ENCODE data around the gene SLC15A1.

The SLC15A1 gene

GRCh38 chr13:98796191-98796590, 43.7 kb upstream of the SLC15A1 start:
- no peaks in the 10 kb centered on the region for H3K4me1 ChIP-seq (ENCODE audit: low read length)
- no peaks in the 10 kb centered on the region for H4K20me1 ChIP-seq (ENCODE audit: insufficient read depth, low read length)
- TF ChIP-seq EZH2 (optimal IDR thresholded peaks at IDR 0.05; ENCODE audit: low read depth, low read length) (no peak), CTCF (IDR thresholded peaks at IDR 0.05; ENCODE audit: low read length) (no peak), EZH2phosphoT487 (IDR thresholded peaks at IDR 0.05; ENCODE audit: low read length) (no peak)
- H3K9me2 ChIP-seq (replicated peaks; ENCODE audit: insufficient read depth, low read length) = no peaks in the 10 kb centered on the region
- H3K9ac ChIP-seq (ENCODE audit: low read length) = no peak overlapping the region
- H3K27ac ChIP-seq (ENCODE audit: low read length) = no peak overlapping the region
- H3K27me3 ChIP-seq (replicated peaks; ENCODE audit: insufficient read depth, low read length) = no peaks in the 10 kb centered on the region
- DNase-seq = no peak
- no peaks in the 10 kb centered on the region for H3F3A ChIP-seq (ENCODE audit: insufficient read depth, low read length)
- H3K4me2 ChIP-seq (ENCODE audit: low read depth, low read length) = no peak overlapping the region
- no peaks in the 10 kb centered on the region for H3K79me2 ChIP-seq (ENCODE audit: low read length)
- H2AFZ ChIP-seq (ENCODE audit: low read length) = no peak overlapping the region
- H3K9me3 ChIP-seq (replicated peaks; ENCODE audit: insufficient read depth, low read length) = no peaks in the 10 kb centered on the region
- H3K36me3 ChIP-seq (replicated peaks; ENCODE audit: insufficient read depth, low read length) = no peaks in the 10 kb centered on the region
- no peak overlapping the region for H3K4me3 ChIP-seq (ENCODE audit: low read length)

DNA sequence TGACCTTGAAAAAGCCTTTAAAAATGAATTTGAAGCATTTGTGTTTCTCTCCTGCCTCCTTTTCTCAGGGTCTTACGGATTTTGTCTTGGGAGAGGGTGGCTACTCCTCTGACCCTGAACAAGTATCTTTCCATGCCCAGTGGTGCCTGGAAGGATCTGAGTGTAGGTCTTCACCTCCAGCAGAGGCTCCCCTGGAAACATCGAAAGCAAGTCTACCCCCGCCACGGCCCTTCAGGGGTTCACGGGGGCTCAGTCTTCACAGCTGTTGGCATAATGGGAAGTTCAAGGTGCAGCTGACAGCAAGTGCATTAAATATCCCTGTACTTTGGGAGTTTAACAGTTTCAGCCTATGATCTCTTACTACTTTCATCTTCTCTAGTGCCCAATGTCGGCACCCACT, 42.7 kb upstream of the SLC15A1 start:
- no peak for TF ChIP-seq CTCF (IDR thresholded peaks at IDR 0.05; ENCODE audit: low read length)
- no peak for TF ChIP-seq EZH2 (optimal IDR thresholded peaks at IDR 0.05; ENCODE audit: low read depth, low read length)
- TF ChIP-seq EZH2phosphoT487 (IDR thresholded peaks at IDR 0.05; ENCODE audit: low read length) = no peak
- Histone ChIP-seq H3K27me3 (replicated peaks; ENCODE audit: insufficient read depth, low read length) (no peaks in the 10 kb centered on the region), H3K79me2 (ENCODE audit: low read length) (no peaks in the 10 kb centered on the region), H3K9ac (ENCODE audit: low read length) (no peak overlapping the region), H3K4me1 (ENCODE audit: low read length) (no peaks in the 10 kb centered on the region), H3F3A (ENCODE audit: insufficient read depth, low read length) (no peaks in the 10 kb centered on the region), H3K4me3 (ENCODE audit: low read length) (no peak overlapping the region), H3K9me2 (replicated peaks; ENCODE audit: insufficient read depth, low read length) (no peaks in the 10 kb centered on the region), H3K36me3 (replicated peaks; ENCODE audit: insufficient read depth, low read length) (no peaks in the 10 kb centered on the region), H4K20me1 (ENCODE audit: insufficient read depth, low read length) (no peaks in the 10 kb centered on the region), H3K4me2 (ENCODE audit: low read depth, low read length) (no peak overlapping the region), H3K9me3 (replicated peaks; ENCODE audit: insufficient read depth, low read length) (no peaks in the 10 kb centered on the region), H3K27ac (ENCODE audit: low read length) (no peak overlapping the region), H2AFZ (ENCODE audit: low read length) (no peak overlapping the region)
- no peak for DNase-seq

DNA sequence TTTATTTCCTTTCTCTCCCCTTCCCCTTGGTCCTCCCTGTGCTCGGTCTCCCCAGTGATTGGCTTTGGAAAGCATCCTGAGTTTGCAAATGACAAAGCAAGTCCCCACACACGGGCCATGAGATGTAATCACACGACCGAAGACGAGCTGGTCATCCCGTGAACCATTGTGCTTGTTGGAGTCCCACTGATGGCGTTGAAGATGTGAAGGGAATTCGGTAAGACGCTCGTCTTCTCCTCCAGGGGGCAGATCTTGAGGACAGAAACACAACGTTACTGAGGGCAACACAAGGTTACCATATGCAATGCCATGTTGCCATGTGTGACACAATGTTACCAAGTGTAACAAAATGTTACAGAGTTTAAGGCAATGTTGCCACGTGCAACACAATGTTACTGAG, 42.0 kb upstream of the SLC15A1 start:
- Histone ChIP-seq H3K27me3 (replicated peaks; ENCODE audit: insufficient read depth, low read length) (no peaks in the 10 kb centered on the region), H3K4me1 (ENCODE audit: low read length) (no peaks in the 10 kb centered on the region), H3K27ac (ENCODE audit: low read length) (no peak overlapping the region), H4K20me1 (ENCODE audit: insufficient read depth, low read length) (no peaks in the 10 kb centered on the region), H3K36me3 (replicated peaks; ENCODE audit: insufficient read depth, low read length) (no peaks in the 10 kb centered on the region), H3K79me2 (ENCODE audit: low read length) (no peaks in the 10 kb centered on the region), H2AFZ (ENCODE audit: low read length) (no peak overlapping the region), H3K9me3 (replicated peaks; ENCODE audit: insufficient read depth, low read length) (no peaks in the 10 kb centered on the region), H3K9me2 (replicated peaks; ENCODE audit: insufficient read depth, low read length) (no peaks in the 10 kb centered on the region), H3K4me2 (ENCODE audit: low read depth, low read length) (no peak overlapping the region), H3K4me3 (ENCODE audit: low read length) (no peak overlapping the region), H3F3A (ENCODE audit: insufficient read depth, low read length) (no peaks in the 10 kb centered on the region), H3K9ac (ENCODE audit: low read length) (no peak overlapping the region)
- no peak for DNase-seq
- TF ChIP-seq EZH2phosphoT487 (IDR thresholded peaks at IDR 0.05; ENCODE audit: low read length) (no peak), CTCF (IDR thresholded peaks at IDR 0.05; ENCODE audit: low read length) (no peak), EZH2 (optimal IDR thresholded peaks at IDR 0.05; ENCODE audit: low read depth, low read length) (no peak)

Measured in MM.1S (cell line).